Effector memory CD4-positive, alpha-beta T cell (primary cell): ENCODE data around the gene DNAJC25.
"Not testable (repeated sequence)": the region's sequence is repeated elsewhere in the genome, so short reads cannot be mapped to it uniquely, and the experiment has no call there.

ENCODE experiments used
- DNase-seq, 3 donors: peaks; one replicate each; pipeline ENCODE4 v3.0.0-alpha.2; 2020
- H3K27ac ChIP-seq: 2 replicates; pipeline ENCODE4 v1.7.0; 2013; ENCODE audit warnings: mild to moderate bottlenecking, low read length, moderate library complexity; ENCODE audit not compliant: insufficient read depth, poor library complexity, severe bottlenecking
- H3K27me3 ChIP-seq: replicated peaks from 2 replicates; pipeline ENCODE4 v1.7.0; 2013; ENCODE audit warnings: mild to moderate bottlenecking, low read length; ENCODE audit not compliant: insufficient read depth, control insufficient read depth, poor library complexity, severe bottlenecking
- H3K36me3 ChIP-seq: 2 replicates; pipeline ENCODE4 v1.7.0; 2013; ENCODE audit warnings: mild to moderate bottlenecking, low read length, moderate library complexity; ENCODE audit not compliant: control insufficient read depth, insufficient read depth
- H3K4me1 ChIP-seq: 2 replicates; pipeline ENCODE4 v1.7.0; 2013; ENCODE audit warnings: low read length, mild to moderate bottlenecking; ENCODE audit not compliant: control insufficient read depth, insufficient read depth, poor library complexity, severe bottlenecking
- H3K4me3 ChIP-seq: 2 replicates; pipeline ENCODE4 v1.7.0; 2013; ENCODE audit warnings: low read length, low read depth, mild to moderate bottlenecking; ENCODE audit not compliant: insufficient read depth, poor library complexity, severe bottlenecking
- H3K9me3 ChIP-seq: 2 replicates; pipeline ENCODE4 v1.7.0; 2013; ENCODE audit warnings: mild to moderate bottlenecking, low read length, moderate library complexity; ENCODE audit not compliant: control insufficient read depth

Gene DNAJC25

DNA sequence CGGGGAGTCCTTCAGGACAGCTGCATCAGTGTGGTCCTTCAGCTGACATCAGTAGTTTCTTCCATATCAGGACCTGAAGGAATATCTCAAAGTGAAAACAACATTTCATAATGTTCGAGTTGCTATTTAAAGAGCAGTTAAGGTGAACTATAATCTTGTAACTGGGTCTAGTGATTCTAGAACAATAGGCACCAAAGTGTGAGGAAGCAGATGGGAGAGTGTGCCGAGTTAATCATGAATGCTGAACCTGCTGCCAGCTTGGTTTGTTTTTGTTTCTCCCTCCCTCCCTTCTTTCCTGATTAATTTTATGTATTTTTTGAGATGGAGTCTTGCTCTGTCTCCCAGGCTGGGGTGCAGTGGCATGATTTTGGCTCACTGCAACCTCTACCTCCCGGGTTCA is 28.1 kb upstream of the DNAJC25 start:
- no peak overlapping the region for H3K4me3 ChIP-seq
- no peak overlapping the region for H3K27ac ChIP-seq
- H3K4me1 ChIP-seq = peaks cover 14% of the 10 kb centered on the region
- H3K27me3 ChIP-seq = peaks cover 10% of the 10 kb centered on the region
- DNase-seq = no peak
- no peaks in the 10 kb centered on the region for H3K9me3 ChIP-seq
- H3K36me3 ChIP-seq = no peaks in the 10 kb centered on the region

DNA sequence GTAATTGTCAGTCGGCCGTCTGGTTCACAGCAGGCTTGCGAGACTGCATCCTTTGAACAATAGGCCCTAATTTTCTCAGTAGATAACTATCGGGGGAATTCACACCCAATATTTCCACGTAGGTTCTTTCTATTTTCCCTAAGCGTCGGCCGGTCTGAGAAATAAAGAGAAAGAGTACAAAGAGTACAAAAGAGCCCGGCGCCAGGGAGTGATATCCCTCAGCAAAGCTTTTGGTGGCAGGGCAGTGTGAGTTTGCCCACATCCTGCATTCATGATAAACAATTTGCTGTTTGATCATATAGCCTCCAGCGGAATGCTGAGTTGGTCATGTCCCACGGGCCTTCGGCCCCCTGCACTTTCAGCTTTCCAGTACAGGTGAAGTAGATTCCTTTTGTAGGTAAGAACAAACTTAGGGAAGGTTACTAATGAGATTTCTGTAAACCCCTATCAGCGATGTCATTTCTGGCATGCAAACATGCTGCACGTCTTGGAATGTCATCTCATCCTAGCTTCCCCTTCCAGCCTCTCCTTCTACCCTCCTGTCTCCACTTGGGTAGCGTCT is 27.0 kb upstream of the DNAJC25 start:
- H3K4me3 ChIP-seq = no peak overlapping the region
- no peaks in the 10 kb centered on the region for H3K36me3 ChIP-seq
- H3K9me3 ChIP-seq = no peaks in the 10 kb centered on the region
- DNase-seq = no peak
- peaks cover 5% of the 10 kb centered on the region for H3K27me3 ChIP-seq
- peaks cover 6% of the 10 kb centered on the region for H3K4me1 ChIP-seq
- no peak overlapping the region for H3K27ac ChIP-seq

GRCh38 chr9:111605041-111605559 is 26.0 kb upstream of the DNAJC25 start:
- no peaks in the 10 kb centered on the region for H3K4me1 ChIP-seq
- H3K36me3 ChIP-seq = no peaks in the 10 kb centered on the region
- H3K27ac ChIP-seq = no peak overlapping the region
- H3K27me3 ChIP-seq = no peaks in the 10 kb centered on the region
- no peak for DNase-seq
- H3K4me3 ChIP-seq = no peak overlapping the region
- H3K9me3 ChIP-seq = no peaks in the 10 kb centered on the region

DNA sequence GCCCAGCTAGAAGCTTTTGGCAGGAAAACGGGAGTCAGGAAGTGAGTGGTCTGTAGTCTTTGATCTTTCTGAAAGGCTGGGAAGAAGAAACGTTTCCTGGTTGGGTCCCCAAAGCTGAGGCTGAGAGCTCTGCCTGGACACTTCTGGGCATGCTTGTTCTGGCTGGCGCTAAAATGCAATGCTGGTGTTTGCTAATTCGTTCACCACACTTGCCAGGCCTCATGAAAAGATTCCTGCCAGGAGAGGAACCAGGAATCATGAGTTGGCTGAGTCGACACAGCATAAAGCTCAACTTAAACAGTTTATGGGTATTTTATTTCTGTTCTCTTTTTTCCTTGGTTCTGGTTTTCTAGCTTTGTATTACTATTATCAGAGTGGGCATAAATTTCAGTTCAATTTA is 21.0 kb upstream of the DNAJC25 start:
- H3K27me3 ChIP-seq = no peaks in the 10 kb centered on the region
- H3K27ac ChIP-seq = no peak overlapping the region
- H3K4me1 ChIP-seq = no peaks in the 10 kb centered on the region
- no peaks in the 10 kb centered on the region for H3K9me3 ChIP-seq
- H3K4me3 ChIP-seq = no peak overlapping the region
- no peak for DNase-seq
- H3K36me3 ChIP-seq = no peaks in the 10 kb centered on the region

DNA sequence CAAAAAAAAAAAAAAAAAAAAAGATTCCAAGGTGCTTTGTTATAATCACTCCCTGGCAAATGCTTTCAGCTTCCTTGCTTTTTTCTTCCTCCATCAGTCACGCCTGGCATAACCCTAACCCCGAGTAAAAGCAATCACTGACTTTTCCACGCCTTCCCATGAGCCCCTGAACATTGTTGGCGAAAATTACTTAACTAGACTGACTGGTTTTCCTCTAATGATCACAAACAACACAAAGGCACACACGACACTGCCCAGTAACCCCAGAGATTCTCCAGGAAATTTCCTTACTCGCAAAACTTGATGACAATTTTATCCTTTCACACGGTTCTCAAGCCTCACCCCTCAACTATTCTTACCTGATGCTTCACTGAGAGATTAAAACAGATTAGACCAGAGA is 20.3 kb upstream of the DNAJC25 start:
- Histone ChIP-seq H3K27me3 (no peaks in the 10 kb centered on the region), H3K36me3 (no peaks in the 10 kb centered on the region), H3K27ac (no peak overlapping the region), H3K4me3 (no peak overlapping the region), H3K4me1 (no peaks in the 10 kb centered on the region), H3K9me3 (no peaks in the 10 kb centered on the region)
- DNase-seq = no peak

DNA sequence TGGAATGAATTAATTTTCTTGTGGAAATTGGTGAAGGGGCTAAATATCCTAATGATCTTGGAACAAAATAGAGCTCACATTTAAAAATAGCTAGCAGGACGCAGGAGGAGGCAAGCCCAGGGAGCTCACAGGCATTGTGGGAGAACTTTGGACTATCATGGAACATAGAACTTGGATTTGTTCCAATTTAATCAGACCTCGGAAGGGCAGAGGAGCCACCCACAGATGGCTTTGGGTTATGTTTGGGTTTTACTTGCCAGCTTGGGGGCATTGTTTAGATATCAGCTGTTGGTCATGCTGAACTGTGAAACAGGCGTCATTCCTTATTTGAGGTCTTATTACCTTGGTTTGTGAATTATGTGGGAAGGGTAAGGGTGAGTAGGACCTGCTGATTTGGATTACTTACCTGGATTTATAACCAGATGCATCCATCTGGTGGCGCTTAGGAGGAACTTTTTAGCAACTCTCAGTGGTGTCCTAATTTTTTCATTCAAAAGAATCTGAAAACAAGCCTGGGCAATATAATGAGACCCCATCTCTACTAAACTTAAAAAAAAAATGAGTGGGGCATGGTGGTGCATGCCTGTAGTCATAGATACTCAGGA is 17.6 kb upstream of the DNAJC25 start:
- H3K36me3 ChIP-seq = no peaks in the 10 kb centered on the region
- H3K9me3 ChIP-seq = no peaks in the 10 kb centered on the region
- no peak overlapping the region for H3K4me3 ChIP-seq
- DNase-seq = no peak
- no peaks in the 10 kb centered on the region for H3K4me1 ChIP-seq
- H3K27ac ChIP-seq = no peak overlapping the region
- no peaks in the 10 kb centered on the region for H3K27me3 ChIP-seq

DNA sequence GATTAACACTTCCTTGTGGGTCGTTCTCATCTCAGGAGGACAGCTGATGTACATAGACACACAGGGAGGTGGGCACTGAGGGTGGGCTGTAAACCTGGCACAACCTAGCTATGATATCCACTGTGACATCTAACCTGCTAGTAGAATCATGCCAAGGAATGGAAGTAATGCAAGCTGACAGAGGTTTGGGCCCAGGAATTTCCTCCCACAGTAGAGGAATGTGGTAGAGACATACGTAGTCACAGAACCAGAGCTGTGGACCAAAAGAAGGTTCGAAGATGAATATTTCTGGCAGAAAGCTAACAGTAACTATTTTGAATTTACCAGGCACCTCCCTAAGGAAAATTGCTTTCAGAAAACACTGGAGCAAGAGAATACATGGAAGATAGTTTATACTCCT is 15.2 kb upstream of the DNAJC25 start:
- Histone ChIP-seq H3K36me3 (no peaks in the 10 kb centered on the region), H3K27ac (no peak overlapping the region), H3K4me3 (no peak overlapping the region), H3K27me3 (no peaks in the 10 kb centered on the region), H3K4me1 (no peaks in the 10 kb centered on the region), H3K9me3 (no peaks in the 10 kb centered on the region)
- no peak for DNase-seq

DNA sequence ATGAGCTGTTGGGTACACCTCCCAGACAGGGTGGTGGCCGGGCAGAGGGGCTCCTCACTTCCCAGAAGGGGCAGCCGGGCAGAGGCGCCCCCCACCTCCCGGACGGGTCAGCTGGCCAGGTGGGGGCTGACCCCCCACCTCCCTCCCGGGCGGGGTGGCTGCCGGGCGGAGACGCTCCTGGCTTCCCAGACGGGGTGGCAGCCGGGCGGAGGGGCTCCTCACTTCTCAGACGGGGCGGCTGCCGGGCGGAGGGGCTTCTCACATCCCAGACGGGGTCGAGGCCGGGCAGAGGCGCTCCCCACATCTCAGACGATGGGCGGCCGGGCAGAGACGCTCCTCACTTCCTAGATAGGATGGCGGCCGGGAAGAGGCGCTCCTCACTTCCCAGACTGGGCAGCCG is 13.8 kb upstream of the DNAJC25 start:
- not testable (repeated sequence) for H3K27ac ChIP-seq, DNase-seq, H3K4me1 ChIP-seq, H3K36me3 ChIP-seq, H3K27me3 ChIP-seq, H3K4me3 ChIP-seq, H3K9me3 ChIP-seq

DNA sequence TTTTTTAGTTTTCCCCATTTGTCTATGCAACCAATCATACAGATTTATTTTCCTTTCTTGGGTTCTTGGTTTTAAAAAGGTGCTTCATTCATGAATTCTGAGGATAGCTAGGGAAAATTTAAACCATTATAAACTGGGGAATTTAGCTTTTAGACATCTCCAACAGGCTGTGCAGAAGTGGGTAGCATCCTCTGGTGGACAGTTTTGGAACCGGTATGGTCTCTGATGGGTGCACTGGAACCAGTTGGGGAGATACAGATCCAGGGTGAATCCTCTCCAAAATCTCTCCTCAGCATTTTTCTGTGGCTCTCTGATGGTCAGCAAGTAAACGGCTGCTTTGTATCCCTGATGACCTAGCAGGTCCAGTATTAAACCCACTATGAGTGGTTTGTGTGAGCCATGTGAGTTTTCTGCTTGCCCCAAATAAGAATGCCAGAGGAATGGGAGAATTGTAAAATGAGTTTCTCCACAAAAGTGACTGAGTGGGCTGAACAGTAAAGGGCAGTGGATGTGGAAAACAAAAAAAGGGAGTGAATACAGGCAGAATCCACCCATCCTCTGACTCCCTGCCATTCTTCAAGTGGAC is 9.1 kb upstream of the DNAJC25 start:
- Histone ChIP-seq H3K27ac (no peak overlapping the region), H3K4me1 (no peaks in the 10 kb centered on the region), H3K36me3 (no peaks in the 10 kb centered on the region), H3K4me3 (no peak overlapping the region), H3K27me3 (no peaks in the 10 kb centered on the region), H3K9me3 (no peaks in the 10 kb centered on the region)
- no peak for DNase-seq

DNA sequence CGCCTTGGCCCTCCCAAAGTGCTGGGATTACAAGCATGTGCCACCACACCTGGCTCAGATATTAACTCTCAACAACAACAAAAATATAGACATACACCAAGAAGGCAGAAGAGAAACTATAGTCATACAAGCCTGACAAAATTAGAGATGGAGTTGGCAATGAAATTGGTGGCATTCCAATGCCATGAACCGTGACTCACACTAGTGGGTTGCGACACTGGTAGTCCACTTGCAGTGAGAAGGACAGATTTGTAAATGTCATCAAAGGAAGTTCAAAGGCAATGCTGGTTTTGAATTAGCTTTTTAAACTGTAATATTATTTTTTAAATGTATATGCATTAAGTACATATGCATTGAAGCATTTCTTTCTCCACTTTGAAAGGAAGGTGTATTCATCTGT is 8.5 kb upstream of the DNAJC25 start:
- Histone ChIP-seq H3K36me3 (no peaks in the 10 kb centered on the region), H3K27me3 (no peaks in the 10 kb centered on the region), H3K4me1 (no peaks in the 10 kb centered on the region), H3K4me3 (no peak overlapping the region), H3K9me3 (no peaks in the 10 kb centered on the region), H3K27ac (no peak overlapping the region)
- no peak for DNase-seq
